SW480 (cell line): ENCODE results near the gene TADA1.

Experiments
- DNase-seq: peaks from one replicate; pipeline ENCODE4 v3.0.0-alpha.2; 2016; ENCODE audit warnings: low spot score

The TADA1 gene, protein sequence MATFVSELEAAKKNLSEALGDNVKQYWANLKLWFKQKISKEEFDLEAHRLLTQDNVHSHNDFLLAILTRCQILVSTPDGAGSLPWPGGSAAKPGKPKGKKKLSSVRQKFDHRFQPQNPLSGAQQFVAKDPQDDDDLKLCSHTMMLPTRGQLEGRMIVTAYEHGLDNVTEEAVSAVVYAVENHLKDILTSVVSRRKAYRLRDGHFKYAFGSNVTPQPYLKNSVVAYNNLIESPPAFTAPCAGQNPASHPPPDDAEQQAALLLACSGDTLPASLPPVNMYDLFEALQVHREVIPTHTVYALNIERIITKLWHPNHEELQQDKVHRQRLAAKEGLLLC

GRCh38 chr1:166875734-166876539, at the start of gene TADA1:
TADA1 (minus strand) TSS chr1:166876264; CDS start chr1:166876233, 31 bp downstream.
- DNase-seq, result peak; percentile 98

- no peak for DNase-seq
Observed at GRCh38 chr1:166924823-166925541, 48.9 kb upstream of the TADA1 start.

DNA sequence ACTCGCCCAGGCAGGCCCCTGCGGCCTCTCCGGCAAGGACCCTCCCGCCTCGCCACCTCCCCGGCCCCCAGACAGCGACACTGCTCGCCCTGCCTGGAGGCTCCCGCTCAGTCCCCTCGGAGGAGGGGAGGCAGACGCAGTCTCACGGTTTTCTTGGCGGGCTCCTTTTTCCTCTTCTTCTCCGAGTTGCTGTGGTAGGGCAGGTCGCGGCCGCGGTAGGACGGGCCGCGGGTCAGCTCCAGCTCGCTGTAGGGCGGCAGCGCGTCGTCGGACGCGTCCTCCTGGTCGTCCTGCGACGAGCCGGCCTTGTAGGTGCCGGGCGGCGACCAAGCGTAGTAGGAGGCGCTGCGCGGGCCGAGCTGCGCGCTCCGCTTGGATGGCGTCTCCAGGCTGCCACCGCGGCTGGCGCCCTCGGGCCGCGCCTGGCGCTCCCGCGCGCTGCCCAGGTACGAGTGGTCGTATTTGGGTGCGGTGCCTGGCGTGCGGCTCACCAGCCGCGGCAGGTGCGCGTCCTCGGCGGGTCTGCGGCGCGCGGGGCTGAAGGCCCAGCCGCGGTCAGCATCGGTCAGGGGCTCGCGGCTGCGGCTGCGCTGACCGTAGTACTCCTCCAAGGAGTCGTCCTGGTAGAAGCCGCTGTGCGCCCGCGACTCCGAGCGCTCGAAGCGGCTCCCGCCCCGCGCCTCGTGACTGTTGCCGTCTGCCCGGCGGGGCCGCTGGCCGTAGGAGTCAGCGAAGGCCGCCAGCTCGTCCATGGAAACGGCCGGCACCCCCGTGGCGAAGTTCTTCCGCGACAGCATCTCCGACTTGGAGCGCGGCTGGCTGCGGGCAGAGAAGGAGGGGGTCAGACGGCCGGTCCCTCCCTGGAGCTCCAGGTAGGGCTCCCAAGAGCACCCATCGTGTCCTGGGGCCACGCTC, 44.8 kb upstream of the TADA1 start:
- DNase-seq, result no peak

- no peak for DNase-seq
Observed at GRCh38 chr1:166918956-166919316, 42.9 kb upstream of the TADA1 start.

- DNase-seq, result no peak
Observed at GRCh38 chr1:166918088-166918955, 42.3 kb upstream of the TADA1 start.

GRCh38 chr1:166915941-166916340, 39.9 kb upstream of the TADA1 start:
- no peak for DNase-seq

- no peak for DNase-seq
Observed at GRCh38 chr1:166915042-166915441, 39.0 kb upstream of the TADA1 start.

DNA sequence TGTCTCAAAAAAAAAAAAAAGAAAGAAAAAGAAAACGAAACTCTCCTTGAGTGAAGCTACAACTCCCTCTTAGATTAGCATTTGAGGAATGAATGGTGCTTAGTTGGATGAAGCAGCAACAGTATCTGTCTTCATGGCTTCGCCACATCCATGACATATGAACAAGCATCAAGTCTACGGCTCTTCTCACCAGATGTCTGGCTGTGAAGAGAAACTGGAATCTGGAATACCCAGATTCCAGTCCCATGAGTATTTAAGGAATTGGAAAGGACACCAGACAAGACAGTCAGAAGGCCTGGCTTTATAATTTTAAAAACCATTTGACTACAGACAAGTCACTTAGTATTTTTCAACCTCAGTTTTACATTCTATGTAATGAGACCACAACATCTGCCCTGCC, 38.0 kb upstream of the TADA1 start:
- DNase-seq, result no peak

DNA sequence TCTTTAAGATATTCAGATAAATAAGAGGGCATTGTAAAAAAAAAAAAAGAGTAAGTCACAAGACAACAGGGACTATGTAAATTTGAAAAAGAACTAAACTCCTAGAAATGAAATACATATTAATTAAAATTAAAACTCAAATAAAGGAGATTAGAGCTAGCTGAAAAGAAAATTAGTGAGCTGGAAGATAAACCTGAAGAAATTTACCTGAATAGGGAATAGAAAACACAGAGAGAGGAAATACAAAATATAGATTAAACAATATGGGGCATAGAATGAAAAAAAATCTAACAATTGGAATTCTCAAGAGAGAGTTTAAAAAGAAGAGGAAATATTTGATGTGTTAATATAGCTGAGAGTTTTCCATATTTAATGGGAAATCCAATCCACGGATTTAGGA, 35.6 kb upstream of the TADA1 start:
- no peak for DNase-seq

GRCh38 chr1:166910396-166910994, 34.4 kb upstream of the TADA1 start:
- DNase-seq, result peak; percentile 94

- no peak for DNase-seq
Observed at GRCh38 chr1:166908942-166909341, 32.9 kb upstream of the TADA1 start.

- DNase-seq, result no peak
Observed at GRCh38 chr1:166907763-166908162, 31.7 kb upstream of the TADA1 start.

GRCh38 chr1:166907051-166907450, 31.0 kb upstream of the TADA1 start:
- no peak for DNase-seq

GRCh38 chr1:166906647-166907046, 30.6 kb upstream of the TADA1 start:
- no peak for DNase-seq

- peak; percentile 44 for DNase-seq
Observed at GRCh38 chr1:166905900-166906299, 29.8 kb upstream of the TADA1 start.

DNA sequence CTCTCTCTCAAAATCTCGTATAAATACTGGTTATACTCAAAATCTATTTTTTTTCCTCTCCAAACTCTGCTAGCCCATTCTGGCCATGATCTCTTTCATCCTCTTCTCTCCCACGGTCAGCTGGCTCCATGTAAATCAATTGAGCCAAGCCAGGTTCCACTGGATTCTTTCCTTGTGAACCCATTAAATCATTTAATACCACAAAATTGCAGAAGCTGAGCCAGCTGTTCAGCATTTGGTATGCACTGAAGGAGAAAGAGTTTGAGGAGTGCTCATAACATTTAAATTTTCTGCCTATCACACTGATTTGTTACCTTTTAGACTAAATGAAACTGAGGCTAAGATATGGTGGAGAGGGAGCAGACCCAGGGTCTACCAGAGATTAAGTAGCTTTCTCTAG, 29.1 kb upstream of the TADA1 start:
- DNase-seq, result no peak

DNA sequence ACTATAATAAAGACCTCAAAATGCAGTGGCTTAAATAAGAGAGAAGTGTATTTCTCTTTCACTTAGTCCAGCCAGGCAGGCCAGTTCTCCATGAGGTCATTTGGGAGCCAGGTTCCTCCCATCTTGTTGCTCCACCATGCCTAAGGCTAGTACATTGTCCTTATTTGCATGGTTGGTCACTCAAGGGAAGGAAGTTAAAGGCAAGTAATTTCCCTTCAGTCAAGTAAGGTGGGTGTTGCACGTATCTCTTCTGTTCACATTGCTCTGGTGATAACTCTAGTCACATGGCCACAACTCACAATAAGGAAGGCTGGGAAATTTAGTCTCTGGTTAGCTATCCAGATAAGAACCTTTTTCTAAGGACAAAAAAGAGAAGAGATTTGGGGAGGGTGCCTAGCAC, 27.2 kb upstream of the TADA1 start:
- no peak for DNase-seq

- DNase-seq, result peak; percentile 16
Observed at GRCh38 chr1:166902279-166902678, 26.2 kb upstream of the TADA1 start.

GRCh38 chr1:166900987-166901386, 24.9 kb upstream of the TADA1 start:
- no peak for DNase-seq

DNA sequence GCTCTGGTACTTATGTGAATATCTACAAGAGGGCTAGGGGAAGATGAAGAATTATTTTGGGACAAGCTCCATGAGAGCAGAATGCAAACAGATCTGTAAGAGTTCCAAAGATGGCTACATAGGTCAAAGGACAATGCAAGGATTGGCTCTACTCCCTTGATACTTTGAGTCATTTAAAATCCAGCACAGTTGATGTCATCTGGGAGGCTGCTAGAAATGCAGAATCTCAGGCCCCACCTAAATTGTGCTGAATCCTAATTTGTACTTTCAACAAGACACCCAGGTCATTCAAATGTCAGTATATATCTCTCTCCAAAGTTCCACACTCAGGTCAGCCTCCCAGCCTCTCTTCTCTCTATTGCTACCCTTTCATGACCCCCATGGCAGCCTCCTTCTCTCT, 23.7 kb upstream of the TADA1 start:
- DNase-seq, result no peak
